ENCODE data around the gene TMPRSS12.
A peak's percentile ranks its signal among the peaks of the same experiment; 100 is the strongest.
"Not testable (repeated sequence)": the region's sequence is repeated elsewhere in the genome, so short reads cannot be mapped to it uniquely, and the experiment has no call there.

Gene TMPRSS12

DNA sequence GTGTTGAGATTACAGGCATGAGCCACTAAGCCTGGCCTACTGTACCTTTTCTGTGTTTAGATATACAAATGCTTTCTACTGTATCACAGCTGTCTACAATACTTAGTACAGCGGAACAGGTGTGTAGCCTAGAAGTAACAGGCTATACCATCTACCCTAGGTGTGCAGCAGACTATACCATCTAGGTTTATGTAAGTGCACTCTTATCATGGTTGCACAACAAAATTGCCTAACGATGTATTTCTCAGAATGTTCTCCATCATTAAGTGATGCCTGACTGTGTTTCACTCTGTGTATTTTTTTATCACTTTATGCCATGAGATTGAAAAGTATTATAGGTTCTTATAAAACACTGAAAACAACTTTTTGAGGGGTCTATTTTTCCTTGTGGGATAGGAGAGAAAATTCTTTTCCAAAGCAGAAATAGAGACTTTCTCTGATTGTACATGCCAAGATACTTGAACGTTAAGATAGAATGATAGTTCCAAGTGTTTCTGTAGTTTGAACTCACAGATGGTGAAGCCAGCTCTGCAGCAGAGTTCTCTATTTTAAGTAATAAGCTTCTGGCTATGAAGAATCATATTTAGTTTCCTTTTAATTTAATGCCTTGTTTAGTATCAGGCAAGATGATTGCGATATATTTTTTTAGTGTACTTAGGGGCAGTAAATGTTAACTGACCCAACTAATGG lies 17.0 kb downstream of the TMPRSS12 start:
- no peak for DNase-seq (ENCODE audit: low read depth)

DNA sequence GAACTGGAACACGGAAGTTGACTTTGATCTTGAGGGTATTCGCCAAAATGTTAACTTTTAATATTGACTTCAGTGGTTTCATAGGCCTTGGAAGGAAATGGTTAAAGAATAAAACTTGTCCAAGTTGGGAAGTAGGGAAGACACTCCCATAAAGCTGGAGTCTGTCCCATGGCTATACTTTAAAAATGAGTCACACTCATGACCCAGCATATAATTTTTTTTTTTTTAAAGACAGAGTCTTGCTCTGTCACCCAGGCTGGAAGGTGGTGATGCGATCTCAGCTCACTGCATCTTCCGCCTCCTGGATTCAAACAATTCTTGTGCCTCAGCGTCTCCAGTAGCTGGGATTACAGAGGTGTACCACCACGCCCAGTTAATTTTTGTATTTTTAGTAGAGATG lies 19.6 kb downstream of the TMPRSS12 start:
- no peak for DNase-seq (ENCODE audit: low read depth)

DNA sequence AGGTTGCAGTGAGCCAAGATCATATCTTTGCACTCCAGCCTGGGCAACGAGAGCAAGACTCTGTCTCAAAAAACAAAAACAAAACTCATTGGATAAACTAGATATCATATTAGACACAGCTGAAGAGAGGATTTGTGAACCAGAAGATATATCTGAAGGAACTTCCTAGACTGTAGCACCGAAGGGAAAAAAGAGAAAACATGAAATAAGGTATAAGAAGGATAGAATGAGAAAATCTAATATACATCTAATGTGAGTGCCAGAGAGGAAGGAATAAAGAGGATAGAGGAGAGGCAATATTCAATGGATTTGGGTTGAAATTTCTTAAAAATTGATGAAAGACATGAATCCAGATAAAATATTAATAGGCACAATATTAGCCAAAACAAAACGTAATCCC lies 22.5 kb downstream of the TMPRSS12 start:
- DNase-seq (ENCODE audit: low read depth) = no peak

DNA sequence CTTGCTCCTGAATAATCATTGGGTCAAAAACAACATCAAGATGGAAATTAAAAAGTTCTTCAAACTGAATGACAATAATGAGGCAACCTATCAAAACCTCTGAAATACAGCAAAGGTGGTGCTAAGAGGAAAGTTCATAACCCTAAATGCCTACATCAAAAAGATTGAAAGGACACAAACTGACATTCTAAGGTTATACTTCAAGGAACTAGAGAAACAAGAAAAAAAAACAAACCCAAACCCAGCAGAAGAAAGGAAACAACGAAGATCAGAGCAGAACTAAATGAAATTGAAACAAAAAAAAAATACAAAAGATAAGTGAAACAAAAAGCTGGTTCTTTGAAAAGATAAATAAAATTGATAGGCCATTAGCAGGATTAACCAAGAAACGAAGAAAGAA lies 26.2 kb downstream of the TMPRSS12 start:
- not testable (repeated sequence) for DNase-seq (ENCODE audit: low read depth)

DNA sequence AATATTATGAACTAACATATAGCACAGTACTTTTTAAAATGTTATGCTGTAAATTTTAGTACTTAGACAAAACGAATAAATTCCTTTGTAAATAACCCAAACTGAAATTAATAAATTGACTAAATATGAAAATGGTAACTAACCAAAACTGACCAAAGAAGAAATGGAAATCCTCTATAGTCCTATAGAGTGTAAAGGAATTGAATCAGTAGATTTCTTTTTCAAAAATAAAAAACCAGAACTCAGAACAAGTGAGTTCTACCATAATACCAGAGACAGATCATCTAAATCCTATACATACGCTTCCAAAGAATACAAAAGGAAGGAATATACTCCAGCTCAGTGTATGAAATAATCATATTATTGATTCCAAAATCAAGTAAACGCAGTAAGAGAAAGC lies 39.8 kb downstream of the TMPRSS12 start:
- DNase-seq (ENCODE audit: low read depth) = no peak

DNA sequence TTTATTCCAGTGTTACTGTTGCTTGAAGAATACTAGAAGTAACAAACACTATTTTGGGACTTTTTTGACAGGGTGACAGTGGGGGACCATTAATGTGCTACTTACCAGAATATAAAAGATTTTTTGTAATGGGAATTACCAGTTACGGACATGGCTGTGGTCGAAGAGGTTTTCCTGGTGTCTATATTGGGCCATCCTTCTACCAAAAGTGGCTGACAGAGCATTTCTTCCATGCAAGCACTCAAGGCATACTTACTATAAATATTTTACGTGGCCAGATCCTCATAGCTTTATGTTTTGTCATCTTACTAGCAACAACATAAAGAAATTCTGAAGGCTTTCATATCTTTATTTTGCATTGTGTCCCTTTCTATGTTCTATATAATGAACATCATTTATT lies 44.5 kb downstream of the TMPRSS12 start:
- no peak for DNase-seq (ENCODE audit: low read depth)

DNA sequence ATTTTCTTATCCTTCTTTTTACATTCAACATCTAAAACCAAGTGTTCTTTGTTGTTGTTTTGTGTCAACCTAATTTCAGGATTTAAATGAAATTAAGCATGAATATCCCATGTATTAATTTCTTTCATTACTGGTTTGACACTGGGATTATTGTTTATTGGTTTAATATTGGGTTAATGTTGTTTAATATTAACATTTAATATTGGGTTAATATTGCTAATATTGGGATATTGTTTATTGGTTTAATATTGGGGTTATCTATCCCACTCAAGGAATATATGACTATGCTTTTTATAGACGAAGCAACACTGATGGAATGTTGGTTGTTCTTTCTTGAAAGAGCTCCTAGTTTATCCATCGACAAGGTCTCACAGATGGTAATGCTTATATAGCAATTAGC lies 45.9 kb downstream of the TMPRSS12 start:
- no peak for DNase-seq (ENCODE audit: low read depth)

DNA sequence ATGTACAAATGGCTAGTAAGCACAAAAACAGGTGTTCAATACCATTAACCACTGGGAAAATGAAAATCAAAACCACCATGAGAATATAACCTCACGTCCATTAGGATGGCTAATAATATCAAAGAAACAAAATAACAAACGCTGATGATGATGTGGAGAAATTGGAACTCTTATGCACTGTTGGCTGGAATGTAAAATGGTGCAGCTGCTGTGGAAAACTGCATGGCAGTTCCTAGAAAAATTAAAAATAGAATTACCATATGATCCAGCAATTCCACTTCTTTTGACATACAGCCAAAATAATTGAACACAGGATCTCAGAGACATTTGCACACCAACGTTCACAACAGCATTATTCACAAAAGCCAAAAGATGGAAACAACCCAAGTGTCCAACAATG lies 51.5 kb downstream of the TMPRSS12 start:
- DNase-seq (ENCODE audit: low read depth) = no peak

DNA sequence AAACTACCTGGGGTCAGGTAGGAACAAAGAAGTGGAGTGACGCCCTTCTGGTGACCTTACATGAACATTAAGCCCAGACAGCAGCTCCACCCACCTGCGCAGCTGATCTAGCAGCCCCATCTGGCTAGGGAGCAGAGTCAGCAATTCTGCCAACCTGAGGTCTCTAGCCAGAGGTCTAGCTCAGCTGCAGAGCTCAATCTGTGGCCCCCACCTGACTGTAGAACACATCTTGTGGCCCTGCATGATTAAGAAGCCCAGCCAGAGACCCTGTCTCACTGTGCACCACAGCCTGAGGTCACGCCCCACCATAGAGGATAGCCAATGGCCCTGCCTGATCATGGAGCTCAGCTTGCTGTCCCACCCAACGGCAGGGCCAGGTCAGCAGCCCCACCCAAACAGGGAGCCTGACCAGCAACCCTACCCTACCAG lies 59.0 kb downstream of the TMPRSS12 start:
- no peak for DNase-seq (ENCODE audit: low read depth)

DNA sequence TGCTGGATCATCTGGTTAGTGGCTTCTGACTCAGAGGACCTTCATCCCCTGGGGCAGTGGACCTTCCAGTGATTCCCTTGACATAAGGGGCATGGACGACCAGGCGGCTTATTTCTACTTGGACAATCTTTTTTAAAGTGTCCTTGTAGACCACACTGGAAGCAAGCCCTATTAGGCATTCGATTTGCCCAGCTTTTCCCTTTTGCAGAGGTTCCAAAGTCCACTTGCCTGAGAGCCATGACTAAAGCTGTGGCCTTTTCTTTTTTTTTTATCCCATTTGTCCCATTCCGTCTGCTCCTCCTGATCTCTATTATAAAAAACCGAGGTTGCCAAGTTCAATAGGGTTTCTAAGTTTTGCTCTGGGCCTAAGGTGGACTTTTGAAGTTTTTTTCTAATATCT lies 65.8 kb downstream of the TMPRSS12 start:
- not testable (repeated sequence) for DNase-seq (ENCODE audit: low read depth)

DNA sequence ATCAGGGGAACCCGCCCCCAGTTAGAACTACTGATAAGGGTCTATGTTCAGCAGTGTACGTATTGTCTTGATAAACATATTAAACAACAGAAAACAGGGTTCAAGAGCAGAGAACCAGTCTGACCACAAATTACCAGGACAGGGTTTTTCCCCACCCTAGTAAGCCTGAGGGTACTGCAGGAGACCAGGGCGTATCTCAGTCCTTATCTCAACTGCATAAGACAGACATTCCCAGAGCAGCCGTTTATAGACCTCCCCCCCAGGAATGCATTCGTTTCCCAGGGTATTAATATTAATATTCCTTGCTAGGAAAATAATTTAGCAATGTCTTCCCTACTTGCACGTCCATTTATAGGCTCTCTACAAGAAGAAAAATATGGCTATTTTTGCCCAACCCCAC lies 69.6 kb downstream of the TMPRSS12 start:
- DNase-seq (ENCODE audit: low read depth) = not testable (repeated sequence)

DNA sequence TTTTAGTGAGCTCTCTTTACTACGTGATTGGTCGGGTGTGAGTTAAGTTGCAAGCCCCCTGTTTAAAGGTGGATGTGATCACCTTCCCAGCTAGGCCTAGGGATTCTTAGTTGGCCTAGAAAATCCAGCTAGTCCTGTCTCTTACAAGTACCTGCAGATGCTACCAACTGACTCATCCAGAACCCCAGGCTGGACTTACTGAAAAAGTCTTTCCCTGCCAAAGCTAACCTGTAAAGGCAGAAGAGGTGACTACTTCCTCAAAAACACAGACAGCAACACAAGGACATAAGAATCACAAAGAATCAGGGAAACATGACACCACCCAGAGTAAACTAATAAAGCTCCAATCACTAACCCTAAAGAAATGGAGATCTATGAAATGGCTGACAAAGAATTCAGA lies 70.5 kb downstream of the TMPRSS12 start:
- no peak for DNase-seq (ENCODE audit: low read depth)

DNA sequence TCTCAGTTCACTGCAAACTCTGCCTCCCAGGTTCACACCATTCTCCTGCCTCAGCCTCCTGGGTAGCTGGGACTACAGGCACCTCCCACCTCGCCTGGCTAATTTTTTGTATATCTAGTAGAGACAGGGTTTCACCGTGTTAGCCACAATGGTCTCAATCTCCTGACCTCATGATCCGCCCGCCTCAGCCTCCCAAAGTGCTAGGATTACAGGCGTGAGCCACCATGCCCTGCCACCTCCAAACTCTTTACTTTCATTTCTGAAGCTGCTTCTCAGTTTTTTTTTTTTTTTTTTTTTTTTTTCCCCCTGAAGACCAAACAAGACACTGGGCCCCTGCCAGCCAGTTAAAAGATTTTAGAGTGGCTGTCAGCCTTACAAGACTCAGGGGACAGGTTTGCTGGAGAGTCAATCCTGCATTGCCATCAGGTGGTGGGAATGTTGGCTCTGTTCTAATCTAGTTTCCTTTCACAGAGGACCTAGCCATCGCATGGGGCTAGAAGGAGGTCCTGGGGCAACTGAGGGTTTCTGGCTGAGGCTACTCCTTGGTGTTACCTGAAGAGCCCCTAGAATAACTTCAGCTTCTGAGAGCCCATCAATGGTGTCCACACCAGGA lies 72.3 kb downstream of the TMPRSS12 start:
- no peak for DNase-seq (ENCODE audit: low read depth)

DNA sequence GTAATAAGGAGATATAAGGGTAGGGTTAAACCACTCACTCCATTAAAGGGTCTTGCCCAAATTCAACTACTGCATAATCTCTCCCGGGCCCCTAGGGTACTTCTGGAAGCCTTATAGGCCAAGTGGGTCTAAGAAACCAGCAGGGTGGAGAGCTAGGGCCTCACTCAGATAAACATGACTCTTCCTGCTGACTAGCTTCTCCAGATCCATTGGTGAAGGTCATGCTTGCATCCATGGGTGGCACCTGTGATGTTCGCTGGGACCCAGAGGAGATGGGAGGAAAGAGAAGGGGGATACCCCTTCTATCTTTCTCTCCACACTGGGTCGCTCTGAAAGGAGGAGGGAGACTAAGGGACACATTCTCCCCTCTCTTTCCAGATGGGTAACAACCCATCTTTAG lies 73.6 kb downstream of the TMPRSS12 start:
- no peak for DNase-seq (ENCODE audit: low read depth)

DNA sequence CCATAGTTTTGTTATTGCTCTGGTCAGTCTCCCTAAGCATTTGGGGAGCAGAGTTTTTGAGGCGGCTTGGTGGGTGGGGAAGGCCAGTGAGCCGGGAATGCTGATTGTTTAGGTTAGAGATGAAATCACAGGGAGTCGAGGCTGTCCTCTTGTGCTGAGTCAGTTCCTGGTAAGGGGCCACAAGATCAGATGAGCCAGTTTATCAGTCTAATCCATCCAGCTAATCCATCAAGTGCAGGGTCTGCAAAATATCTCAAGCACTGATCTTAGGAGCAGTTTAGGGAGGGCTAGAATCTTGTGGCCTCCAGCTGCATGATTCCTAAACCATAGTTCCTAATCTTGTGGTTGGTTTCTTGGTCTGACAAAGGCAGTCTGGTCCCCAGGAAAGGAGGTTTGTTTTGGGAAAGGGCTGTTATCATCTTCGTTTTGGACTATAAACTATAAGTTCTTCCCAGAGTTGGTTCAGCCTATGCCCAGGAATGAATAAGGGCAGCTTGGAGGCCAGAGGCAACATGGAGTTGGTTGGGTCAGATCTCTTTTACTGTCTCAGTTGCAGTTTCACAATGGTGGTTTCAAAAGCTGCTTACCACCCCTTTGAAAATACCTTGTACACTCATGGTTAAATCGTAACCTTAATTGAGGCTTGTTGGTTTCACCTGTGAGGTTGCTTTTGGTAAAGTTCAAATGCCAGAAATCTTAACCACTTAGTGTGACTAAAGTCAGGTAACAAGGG lies 76.0 kb downstream of the TMPRSS12 start:
- no peak for DNase-seq (ENCODE audit: low read depth)

DNA sequence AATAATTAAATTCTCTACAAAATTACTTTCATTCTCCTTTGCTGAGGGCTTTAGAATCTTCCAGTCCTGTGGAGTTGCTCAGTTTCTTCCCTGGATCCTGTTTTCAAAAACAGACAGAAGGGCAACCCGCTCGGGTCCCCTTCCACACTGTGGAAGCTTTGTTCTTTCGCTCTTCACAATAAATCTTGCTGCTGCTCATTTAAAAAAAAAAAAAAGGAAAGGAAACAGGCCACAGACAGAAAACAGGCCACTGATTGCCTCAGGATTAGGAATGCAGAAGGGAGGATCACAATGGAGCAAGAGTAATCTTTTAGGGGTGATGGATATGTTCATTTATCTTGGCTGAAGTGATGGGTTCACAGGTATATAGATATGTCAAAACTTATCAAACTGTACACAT lies 80.1 kb downstream of the TMPRSS12 start:
- DNase-seq (ENCODE audit: low read depth) = no peak

DNA sequence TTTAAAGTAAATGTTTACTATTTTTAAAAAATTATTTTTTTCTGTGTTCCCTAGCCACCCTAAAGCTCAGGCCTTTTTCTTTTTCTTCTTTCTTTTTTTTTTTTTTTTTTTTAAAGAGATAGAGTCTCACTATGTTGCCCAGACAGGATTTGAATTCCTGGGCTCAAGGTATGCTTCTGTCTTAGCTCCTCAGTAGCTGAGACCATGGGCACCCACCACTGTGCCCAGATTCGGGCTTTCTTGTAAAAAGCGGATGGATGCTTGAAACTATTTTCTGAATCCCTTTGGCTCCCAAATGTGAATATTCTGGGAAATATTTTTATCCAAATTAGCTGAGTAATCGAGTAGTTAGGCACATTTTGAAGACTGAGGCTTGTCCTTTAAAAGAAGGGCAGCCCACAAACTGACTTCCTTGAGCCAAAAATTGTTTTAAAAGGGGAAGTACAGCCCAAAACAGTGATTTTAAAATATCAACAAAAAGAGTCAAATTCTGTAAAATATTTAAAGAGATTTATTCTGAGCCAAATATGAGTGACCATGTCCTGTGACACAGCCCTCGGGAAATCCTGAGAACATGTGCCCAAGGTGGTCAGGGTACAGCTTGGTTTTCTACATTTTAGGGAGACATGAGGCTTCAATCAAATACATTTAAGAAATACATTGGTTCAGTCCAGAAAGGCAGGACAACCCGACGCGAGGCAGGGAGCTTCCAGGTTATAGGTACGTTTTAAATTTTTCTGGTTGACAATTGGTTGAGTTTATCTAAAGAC lies 80.8 kb downstream of the TMPRSS12 start:
- no peak for DNase-seq (ENCODE audit: low read depth)

DNA sequence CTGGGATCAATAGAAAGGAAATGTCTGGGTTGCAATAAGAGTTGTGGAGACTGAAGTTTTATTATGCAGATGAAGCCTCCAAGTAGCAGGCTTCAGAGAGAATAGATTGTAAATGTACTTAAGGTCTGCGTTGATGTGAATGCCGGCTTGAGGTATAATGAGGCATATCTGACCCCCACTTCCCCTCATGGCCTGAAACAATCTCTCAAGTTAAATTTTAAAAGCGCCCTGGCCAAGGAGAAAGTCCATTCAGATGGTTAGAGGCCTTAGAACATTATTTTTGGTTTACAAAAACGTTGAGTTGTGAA lies 81.4 kb downstream of the TMPRSS12 start:
- DNase-seq (ENCODE audit: low read depth) = no peak

DNA sequence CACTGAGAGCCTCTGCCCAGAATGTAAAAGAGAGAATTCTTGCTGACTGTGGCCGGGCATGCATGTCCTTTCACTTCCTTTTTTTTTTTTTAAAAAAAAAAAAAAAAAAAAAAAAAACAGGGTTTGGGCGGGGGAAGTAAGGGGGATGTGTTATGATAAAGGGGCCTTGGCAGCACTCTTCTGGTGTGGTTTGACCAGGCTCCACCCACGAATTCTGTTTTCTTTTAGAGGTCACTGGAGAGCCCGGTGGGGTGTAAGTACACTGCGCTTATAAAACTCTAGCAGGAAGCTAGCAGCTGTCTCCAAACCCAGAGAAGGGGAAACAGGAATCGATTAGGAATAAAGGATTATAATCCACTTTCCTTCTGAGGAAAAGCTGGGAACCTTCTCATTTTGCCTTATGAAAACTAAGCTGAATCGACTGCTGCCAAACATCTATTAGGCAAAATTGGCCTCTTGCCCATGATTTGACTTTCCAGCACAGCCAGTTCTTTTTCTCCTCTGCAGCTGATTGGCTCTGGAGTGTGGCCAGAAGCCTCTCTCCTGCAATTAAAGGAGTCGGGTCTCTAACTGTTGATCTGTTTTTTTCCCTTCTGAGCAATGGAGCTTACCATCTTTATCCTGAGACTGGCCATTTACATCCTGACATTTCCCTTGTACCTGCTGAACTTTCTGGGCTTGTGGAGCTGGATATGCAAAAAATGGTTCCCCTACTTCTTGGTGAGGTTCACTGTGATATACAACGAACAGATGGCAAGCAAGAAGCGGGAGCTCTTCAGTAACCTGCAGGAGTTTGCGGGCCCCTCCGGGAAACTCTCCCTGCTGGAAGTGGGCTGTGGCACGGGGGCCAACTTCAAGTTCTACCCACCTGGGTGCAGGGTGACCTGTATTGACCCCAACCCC lies 82.0 kb downstream of the TMPRSS12 start:
- peak; percentile 10 for DNase-seq (ENCODE audit: low read depth)

DNA sequence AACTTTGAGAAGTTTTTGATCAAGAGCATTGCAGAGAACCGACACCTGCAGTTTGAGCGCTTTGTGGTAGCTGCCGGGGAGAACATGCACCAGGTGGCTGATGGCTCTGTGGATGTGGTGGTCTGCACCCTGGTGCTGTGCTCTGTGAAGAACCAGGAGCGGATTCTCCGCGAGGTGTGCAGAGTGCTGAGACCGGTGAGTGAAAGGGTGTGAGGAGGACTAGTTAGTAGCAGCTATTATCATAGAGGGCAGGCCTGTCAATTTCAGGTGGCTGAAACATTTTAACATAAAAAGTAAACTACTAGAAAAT lies 82.6 kb downstream of the TMPRSS12 start:
- no peak for DNase-seq (ENCODE audit: low read depth)

DNA sequence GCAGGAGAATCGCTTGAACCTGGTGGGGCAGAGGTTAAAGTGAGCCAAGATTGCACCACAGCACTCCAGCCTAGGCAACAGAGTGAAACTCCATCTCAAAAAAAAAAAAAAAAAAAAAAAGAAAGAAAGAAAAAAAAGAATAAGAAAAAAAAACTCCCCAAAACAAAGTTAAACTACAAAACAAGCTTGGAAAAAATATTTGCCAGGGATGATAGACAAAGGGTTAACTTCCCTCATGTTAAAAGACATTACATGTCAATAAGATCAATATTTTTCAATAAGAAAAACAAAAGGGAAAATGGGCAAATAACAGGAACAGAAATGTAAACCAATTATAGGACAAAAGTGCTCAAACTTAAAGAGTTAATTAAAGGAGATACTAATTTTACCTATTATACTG lies 83.2 kb downstream of the TMPRSS12 start:
- no peak for DNase-seq (ENCODE audit: low read depth)

DNA sequence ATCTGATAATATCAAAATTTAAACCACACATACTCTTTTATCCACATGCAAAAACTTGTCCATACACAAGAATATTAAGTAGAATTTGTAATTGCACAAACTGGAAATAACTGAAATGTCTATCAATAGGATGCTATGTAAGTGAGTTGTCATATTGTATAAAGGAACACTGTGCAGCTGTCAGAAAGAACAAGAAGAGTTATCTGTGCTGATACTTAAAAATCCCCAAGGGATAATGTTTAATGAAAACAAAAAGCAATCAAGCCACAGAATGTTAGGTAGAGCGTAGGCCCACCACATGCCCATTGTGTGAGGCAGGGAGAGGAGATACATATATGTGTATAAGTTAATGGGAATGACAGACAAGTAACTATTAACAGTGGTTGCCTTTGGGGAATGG lies 83.7 kb downstream of the TMPRSS12 start:
- DNase-seq (ENCODE audit: low read depth) = no peak
